OCI-LY7 (cell line): ENCODE data around the gene KRTAP15-1. TPM values are rescaled to one million over a fixed set of nuclear protein-coding genes. Genes with fewer than 3 reads are reported as not detected.

Experiments
- BruUV-seq: library from RNA; stranded (reverse); fragments of 400-500 nt; replicated peaks from 2 replicates; lab custom pipeline; 2021; lab: Mats Ljungman, UMichigan
- CTCF ChIA-PET: fragments of 300-600 bp; sonication (Branson Sonifier 250); formaldehyde crosslinking; loops from one replicate; lab custom pipeline; 2022; ENCODE audit warnings: antibody characterized with exemption; ENCODE audit not compliant: unreplicated experiment; lab: Charles Lee
- POLR2A ChIA-PET: fragments of 300-600 bp; sonication (Branson Sonifier 250); formaldehyde crosslinking; loops from one replicate; lab custom pipeline; 2022; ENCODE audit warnings: antibody characterized with exemption; lab: Charles Lee
- DNase-seq: peaks from one replicate; pipeline ENCODE4 v3.0.0-alpha.2; 2015; ENCODE audit warnings: low spot score
- H2AFZ ChIP-seq: fragments of 200-600 bp; sonication (generic), shearing (Covaris generic); 2 replicates; pipeline ENCODE4 v1.6.1; 2014; ENCODE audit warnings: mild to moderate bottlenecking, antibody characterized with exemption, low read length, moderate library complexity
- H3K27ac ChIP-seq: fragments of 200-600 bp; sonication (generic); 2 replicates; pipeline ENCODE4 v1.5.1; 2014; ENCODE audit warnings: mixed run types, low read depth, mild to moderate bottlenecking, moderate library complexity, low read length, inconsistent platforms; ENCODE audit not compliant: poor library complexity, severe bottlenecking
- H3K36me3 ChIP-seq: fragments of 200-600 bp; sonication (generic); 2 replicates; pipeline ENCODE4 v1.6.1; 2014; ENCODE audit warnings: mild to moderate bottlenecking, antibody characterized with exemption, low read length, moderate library complexity, mixed read lengths; ENCODE audit not compliant: insufficient read depth
- H3K4me1 ChIP-seq: fragments of 200-600 bp; sonication (generic); 2 replicates; pipeline ENCODE4 v1.5.1; 2014; ENCODE audit warnings: mild to moderate bottlenecking, low read length; ENCODE audit not compliant: insufficient read depth, poor library complexity, severe bottlenecking
- H3K4me2 ChIP-seq: fragments of 200-600 bp; sonication (generic); 2 replicates; pipeline ENCODE4 v1.6.1; 2014; ENCODE audit warnings: mild to moderate bottlenecking, low read length
- H3K4me3 ChIP-seq: fragments of 200-600 bp; sonication (generic); 2 replicates; pipeline ENCODE4 v1.5.1; 2014; ENCODE audit warnings: mild to moderate bottlenecking, low read depth, low read length; ENCODE audit not compliant: poor library complexity, severe bottlenecking
- H3K79me2 ChIP-seq: fragments of 200-600 bp; sonication (generic); 2 replicates; pipeline ENCODE4 v1.6.1; 2016; ENCODE audit warnings: low read depth, mild to moderate bottlenecking, low read length, moderate library complexity, mixed read lengths; ENCODE audit not compliant: insufficient read depth
- H3K9me2 ChIP-seq: fragments of 200-600 bp; sonication (generic); 2 replicates; pipeline ENCODE4 v1.6.1; 2016; ENCODE audit warnings: mild to moderate bottlenecking, low read length, mixed read lengths; ENCODE audit not compliant: insufficient read depth
- H3K9me3 ChIP-seq: fragments of 200-600 bp; sonication (generic); 2 replicates; pipeline ENCODE4 v1.6.1; 2014; ENCODE audit warnings: mild to moderate bottlenecking, mixed run types, low read length, mixed read lengths
- H4K20me1 ChIP-seq: fragments of 200-600 bp; sonication (generic); 2 replicates; pipeline ENCODE4 v1.6.1; 2014; ENCODE audit warnings: mild to moderate bottlenecking, antibody characterized with exemption, low read length, moderate library complexity, mixed read lengths; ENCODE audit not compliant: insufficient read depth
- CTCF ChIP-seq: fragments of 200-600 bp; sonication (generic); conservative IDR thresholded peaks from 2 replicates; pipeline ENCODE4 v1.5.1; 2014; ENCODE audit warnings: mild to moderate bottlenecking, antibody characterized with exemption, low read length, moderate library complexity, mixed read lengths
- EZH2phosphoT487 ChIP-seq: fragments of 200-600 bp; sonication (generic); IDR thresholded peaks from 2 replicates; pipeline ENCODE4 v1.6.1; 2018; ENCODE audit warnings: low read depth, borderline replicate concordance, mild to moderate bottlenecking, mixed run types, antibody characterized with exemption, low read length, moderate library complexity, mixed read lengths
- intact Hi-C: fragments of 100-400 bp; cut with micrococcal nuclease; formaldehyde crosslinking; loops from one replicate; pipeline ENCODE4 v1.10.0; 2022; ENCODE audit not compliant: unreplicated experiment
- total RNA-seq, 2 experiments: library from RNA; depleted of rRNA in 1 of 2; stranded (reverse); fragments of >200 nt in 1 of 2; shearing (Covaris generic) in 1 of 2; gene quantifications; 2 replicates each; pipeline ENCODE4 v1.2.3, GENCODE V29; 2014 to 2022

The KRTAP15-1 gene
- total RNA-seq, 2 experiments from 2014 or later = not detected

GRCh38 chr21:30426731-30427130 lies 13.3 kb upstream of the KRTAP15-1 start:
- no peak for DNase-seq
- TF ChIP-seq EZH2phosphoT487 (no peak), CTCF (no peak)
- Histone ChIP-seq H3K9me2 (no peaks in the 10 kb centered on the region), H2AFZ (no peak overlapping the region), H3K4me2 (no peak overlapping the region), H3K36me3 (no peaks in the 10 kb centered on the region), H3K27ac (no peak overlapping the region), H3K4me1 (no peaks in the 10 kb centered on the region), H3K79me2 (no peaks in the 10 kb centered on the region), H3K9me3 (no peaks in the 10 kb centered on the region), H4K20me1 (no peaks in the 10 kb centered on the region), H3K4me3 (no peak overlapping the region)
- intact Hi-C loops = no loop called here
- ChIA-PET CTCF (no interaction called here), POLR2A (no interaction called here)
- BruUV-seq = no TSS peak

- no peaks in the 10 kb centered on the region for H3K79me2 ChIP-seq
- H3K36me3 ChIP-seq = no peaks in the 10 kb centered on the region
- H3K9me3 ChIP-seq = no peaks in the 10 kb centered on the region
- no peak for TF ChIP-seq CTCF
- TF ChIP-seq EZH2phosphoT487 = no peak
- BruUV-seq = no TSS peak
- H4K20me1 ChIP-seq = no peaks in the 10 kb centered on the region
- no peak within 1 kb of the TSS for H3K4me3 ChIP-seq
- H2AFZ ChIP-seq = no peak within 1 kb of the TSS
- no peaks in the 10 kb centered on the region for H3K4me1 ChIP-seq
- intact Hi-C loops = no loop called here
- ChIA-PET POLR2A (no interaction called here), CTCF (no interaction called here)
- H3K9me2 ChIP-seq = no peaks in the 10 kb centered on the region
- DNase-seq = no peak
- H3K27ac ChIP-seq = no peak within 1 kb of the TSS
- no peak within 1 kb of the TSS for H3K4me2 ChIP-seq
Measured at GRCh38 chr21:30430170-30430655, 9.9 kb upstream of the KRTAP15-1 start, which contains the start of gene KRTAP13-4. Gene KRTAP13-4, plus strand, starts transcription at chr21:30430220. Its CDS starts 56 bp downstream, at chr21:30430276.

GRCh38 chr21:30434033-30434631 lies 5.9 kb upstream of the KRTAP15-1 start:
- intact Hi-C loops = no loop called here
- POLR2A ChIA-PET = no interaction called here
- Histone ChIP-seq H3K27ac (no peak overlapping the region), H3K9me2 (no peaks in the 10 kb centered on the region), H3K4me1 (no peaks in the 10 kb centered on the region), H2AFZ (no peak overlapping the region), H3K9me3 (no peaks in the 10 kb centered on the region), H3K36me3 (no peaks in the 10 kb centered on the region), H3K4me3 (no peak overlapping the region), H3K4me2 (no peak overlapping the region), H3K79me2 (no peaks in the 10 kb centered on the region), H4K20me1 (no peaks in the 10 kb centered on the region)
- CTCF ChIA-PET = no interaction called here
- TF ChIP-seq CTCF (peak; percentile 76), EZH2phosphoT487 (no peak)
- no TSS peak for BruUV-seq
- peak; percentile 23 for DNase-seq
